ENCODE measurements around the gene CEP112.

DNA sequence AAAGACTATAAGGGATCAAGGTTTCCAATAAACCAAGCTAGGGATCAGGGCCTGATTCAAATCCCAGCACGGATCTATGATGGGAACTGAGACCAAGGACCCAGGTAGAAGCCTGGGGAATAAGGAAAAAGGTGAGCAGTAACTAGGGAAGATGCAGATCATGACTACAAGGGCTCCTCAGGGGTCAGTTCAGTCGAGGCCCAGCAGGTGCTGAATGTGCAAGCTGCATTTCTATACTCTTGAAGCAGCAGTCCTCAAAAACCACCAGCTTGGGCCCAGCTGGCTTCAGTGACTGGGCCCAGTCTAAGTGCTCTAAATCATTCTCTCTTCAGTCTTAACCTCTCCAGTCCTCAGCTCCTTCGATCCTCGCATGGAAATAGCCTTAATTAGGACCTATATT lies 401.7 kb downstream of the CEP112 start:
- TF ChIP-seq, protein P1, sequence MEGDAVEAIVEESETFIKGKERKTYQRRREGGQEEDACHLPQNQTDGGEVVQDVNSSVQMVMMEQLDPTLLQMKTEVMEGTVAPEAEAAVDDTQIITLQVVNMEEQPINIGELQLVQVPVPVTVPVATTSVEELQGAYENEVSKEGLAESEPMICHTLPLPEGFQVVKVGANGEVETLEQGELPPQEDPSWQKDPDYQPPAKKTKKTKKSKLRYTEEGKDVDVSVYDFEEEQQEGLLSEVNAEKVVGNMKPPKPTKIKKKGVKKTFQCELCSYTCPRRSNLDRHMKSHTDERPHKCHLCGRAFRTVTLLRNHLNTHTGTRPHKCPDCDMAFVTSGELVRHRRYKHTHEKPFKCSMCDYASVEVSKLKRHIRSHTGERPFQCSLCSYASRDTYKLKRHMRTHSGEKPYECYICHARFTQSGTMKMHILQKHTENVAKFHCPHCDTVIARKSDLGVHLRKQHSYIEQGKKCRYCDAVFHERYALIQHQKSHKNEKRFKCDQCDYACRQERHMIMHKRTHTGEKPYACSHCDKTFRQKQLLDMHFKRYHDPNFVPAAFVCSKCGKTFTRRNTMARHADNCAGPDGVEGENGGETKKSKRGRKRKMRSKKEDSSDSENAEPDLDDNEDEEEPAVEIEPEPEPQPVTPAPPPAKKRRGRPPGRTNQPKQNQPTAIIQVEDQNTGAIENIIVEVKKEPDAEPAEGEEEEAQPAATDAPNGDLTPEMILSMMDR (IDR thresholded peaks at IDR 0.05 in 2 of 3, conservative IDR thresholded peaks at IDR 0.05 in 1 of 3; ENCODE audit: control insufficient read depth in 2 of 3, extremely low read depth in 1 of 3, insufficient read depth in 1 of 3, low read depth in 3 of 3, low read length in 3 of 3), result no peak
- TF ChIP-seq NR2C2 (IDR thresholded peaks at IDR 0.05; ENCODE audit: borderline replicate concordance, control insufficient read depth, insufficient read length, low read depth) (no peak), POLR2A (IDR thresholded peaks at IDR 0.05; ENCODE audit: low read depth, low read length) (no peak), TCF12 (IDR thresholded peaks at IDR 0.05; ENCODE audit: low read depth, low read length) (no peak), ZZZ3 (IDR thresholded peaks at IDR 0.05; ENCODE audit: control insufficient read depth, insufficient read length, low read depth) (no peak), YY1 (IDR thresholded peaks at IDR 0.05; ENCODE audit: low read depth, low read length) (no peak), E2F4 (IDR thresholded peaks at IDR 0.05; ENCODE audit: low read depth, low read length) (no peak)
- TF ChIP-seq, protein P2, sequence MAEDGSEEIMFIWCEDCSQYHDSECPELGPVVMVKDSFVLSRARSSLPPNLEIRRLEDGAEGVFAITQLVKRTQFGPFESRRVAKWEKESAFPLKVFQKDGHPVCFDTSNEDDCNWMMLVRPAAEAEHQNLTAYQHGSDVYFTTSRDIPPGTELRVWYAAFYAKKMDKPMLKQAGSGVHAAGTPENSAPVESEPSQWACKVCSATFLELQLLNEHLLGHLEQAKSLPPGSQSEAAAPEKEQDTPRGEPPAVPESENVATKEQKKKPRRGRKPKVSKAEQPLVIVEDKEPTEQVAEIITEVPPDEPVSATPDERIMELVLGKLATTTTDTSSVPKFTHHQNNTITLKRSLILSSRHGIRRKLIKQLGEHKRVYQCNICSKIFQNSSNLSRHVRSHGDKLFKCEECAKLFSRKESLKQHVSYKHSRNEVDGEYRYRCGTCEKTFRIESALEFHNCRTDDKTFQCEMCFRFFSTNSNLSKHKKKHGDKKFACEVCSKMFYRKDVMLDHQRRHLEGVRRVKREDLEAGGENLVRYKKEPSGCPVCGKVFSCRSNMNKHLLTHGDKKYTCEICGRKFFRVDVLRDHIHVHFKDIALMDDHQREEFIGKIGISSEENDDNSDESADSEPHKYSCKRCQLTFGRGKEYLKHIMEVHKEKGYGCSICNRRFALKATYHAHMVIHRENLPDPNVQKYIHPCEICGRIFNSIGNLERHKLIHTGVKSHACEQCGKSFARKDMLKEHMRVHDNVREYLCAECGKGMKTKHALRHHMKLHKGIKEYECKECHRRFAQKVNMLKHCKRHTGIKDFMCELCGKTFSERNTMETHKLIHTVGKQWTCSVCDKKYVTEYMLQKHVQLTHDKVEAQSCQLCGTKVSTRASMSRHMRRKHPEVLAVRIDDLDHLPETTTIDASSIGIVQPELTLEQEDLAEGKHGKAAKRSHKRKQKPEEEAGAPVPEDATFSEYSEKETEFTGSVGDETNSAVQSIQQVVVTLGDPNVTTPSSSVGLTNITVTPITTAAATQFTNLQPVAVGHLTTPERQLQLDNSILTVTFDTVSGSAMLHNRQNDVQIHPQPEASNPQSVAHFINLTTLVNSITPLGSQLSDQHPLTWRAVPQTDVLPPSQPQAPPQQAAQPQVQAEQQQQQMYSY (CRISPR knock-in tag; IDR thresholded peaks at IDR 0.05), result no peak

Data from GM12878 (cell line).